Neural cell (in vitro differentiated cells): Measurements from ENCODE around the gene SLC9B2. TPM values are rescaled to one million over a fixed set of nuclear protein-coding genes. Genes with fewer than 3 reads are reported as not detected.

ENCODE experiments used
- H2AFZ ChIP-seq: fragments of 200-600, 300-800 bp; sonication (generic), shearing (Covaris generic); 2 replicates; pipeline ENCODE4 v1.6.0; 2014; ENCODE audit warnings: low read depth, mild to moderate bottlenecking, antibody characterized with exemption, low read length, moderate library complexity
- H3F3A ChIP-seq: fragments of 200-600 bp; shearing (Covaris generic); 2 replicates; pipeline ENCODE4 v1.6.1; 2016; ENCODE audit warnings: mild to moderate bottlenecking, moderate library complexity, mixed read lengths, antibody characterized with exemption, low read length; ENCODE audit not compliant: insufficient read depth, poor library complexity, severe bottlenecking
- H3K27ac ChIP-seq: fragments of 200-600, 300-800 bp; sonication (generic), shearing (Covaris generic); 2 replicates; pipeline ENCODE4 v1.5.1; 2014; ENCODE audit warnings: mild to moderate bottlenecking, low read length, moderate library complexity
- H3K27me3 ChIP-seq: fragments of 300-800, 200-600 bp; sonication (generic), shearing (Covaris generic); 2 replicates; pipeline ENCODE4 v1.6.0; 2014; ENCODE audit warnings: mild to moderate bottlenecking, low read depth, low read length, moderate library complexity; ENCODE audit not compliant: insufficient read depth
- H3K36me3 ChIP-seq: fragments of 300-800, 200-600 bp; sonication (generic), shearing (Covaris generic); 2 replicates; pipeline ENCODE4 v1.5.1; 2014; ENCODE audit warnings: mild to moderate bottlenecking, antibody characterized with exemption, low read length, moderate library complexity; ENCODE audit not compliant: insufficient read depth
- H3K4me2 ChIP-seq: fragments of 300-800, 200-600 bp; sonication (generic), shearing (Covaris generic); 2 replicates; pipeline ENCODE4 v1.6.0; 2014; ENCODE audit warnings: mild to moderate bottlenecking, low read length
- H3K4me3 ChIP-seq: fragments of 300-800, 200-600 bp; sonication (generic), shearing (Covaris generic); 2 replicates; pipeline ENCODE4 v1.5.1; 2014; ENCODE audit warnings: mild to moderate bottlenecking, low read length, moderate library complexity
- H3K79me2 ChIP-seq: fragments of 200-600 bp; shearing (Covaris generic); replicated peaks from 2 replicates; pipeline ENCODE4 v1.6.0; 2014; ENCODE audit warnings: mild to moderate bottlenecking, low read length, moderate library complexity; ENCODE audit not compliant: insufficient read depth
- H3K9ac ChIP-seq: fragments of 300-800, 200-600 bp; sonication (generic), shearing (Covaris generic); 2 replicates; pipeline ENCODE4 v1.6.1; 2016; ENCODE audit warnings: mild to moderate bottlenecking, low read length, mixed read lengths
- H3K9me2 ChIP-seq: fragments of 200-600 bp; shearing (Covaris generic); 2 replicates; pipeline ENCODE4 v1.6.1; 2016; ENCODE audit warnings: mild to moderate bottlenecking, low read length, mixed read lengths; ENCODE audit not compliant: insufficient read depth
- H3K9me3 ChIP-seq: fragments of 200-600, 300-800 bp; sonication (generic), shearing (Covaris generic); 2 replicates; pipeline ENCODE4 v1.6.1; 2016; ENCODE audit warnings: mild to moderate bottlenecking, mixed run types, low read length, moderate library complexity, mixed read lengths
- H4K20me1 ChIP-seq: fragments of 200-600 bp; shearing (Covaris generic); 2 replicates; pipeline ENCODE4 v1.6.1; 2016; ENCODE audit warnings: mild to moderate bottlenecking, mixed run types; ENCODE audit not compliant: insufficient read depth
- EP300 ChIP-seq: fragments of 450-650 bp; conservative IDR thresholded peaks from 2 replicates; pipeline ENCODE4 v1.6.1; 2014; ENCODE audit warnings: antibody characterized with exemption, mild to moderate bottlenecking, moderate library complexity; ENCODE audit not compliant: poor library complexity, severe bottlenecking
- EZH2 ChIP-seq: fragments of 200-600, 300-800 bp; shearing (Covaris generic), sonication (generic); IDR thresholded peaks from 2 replicates; pipeline ENCODE4 v1.6.1; 2014; ENCODE audit warnings: antibody characterized with exemption, low read length, borderline replicate concordance, mild to moderate bottlenecking; ENCODE audit not compliant: insufficient read depth, poor library complexity, severe bottlenecking
- MXI1 ChIP-seq: fragments of 450-650 bp; conservative IDR thresholded peaks from 2 replicates; pipeline ENCODE4 v1.6.1; 2014; ENCODE audit warnings: antibody characterized with exemption, mild to moderate bottlenecking; ENCODE audit not compliant: poor library complexity, severe bottlenecking
- POLR2AphosphoS5 ChIP-seq: IDR thresholded peaks from 2 replicates; pipeline ENCODE4 v1.6.1; 2012
- RAD21 ChIP-seq: fragments of 450-650 bp; conservative IDR thresholded peaks from 2 replicates; pipeline ENCODE4 v1.6.1; 2014; ENCODE audit warnings: antibody characterized with exemption, mild to moderate bottlenecking, moderate library complexity
- SMC3 ChIP-seq: fragments of 450-650 bp; conservative IDR thresholded peaks from 2 replicates; pipeline ENCODE4 v1.6.1; 2014; ENCODE audit warnings: antibody characterized with exemption, mild to moderate bottlenecking, moderate library complexity; ENCODE audit not compliant: poor library complexity
- TAF1 ChIP-seq: IDR thresholded peaks from 2 replicates; pipeline ENCODE4 v1.6.1; 2012; ENCODE audit warnings: low read depth
- polyA plus RNA-seq: library from polyadenylated mRNA; depleted of rRNA; stranded (reverse); fragments of >200 nt; gene quantifications from 2 replicates; pipeline ENCODE4 v1.2.3, GENCODE V29; 2014
- TF ChIP-seq, protein P1 (sequence below): IDR thresholded peaks from 2 replicates; pipeline ENCODE4 v1.6.1; 2012; ENCODE audit warnings: borderline replicate concordance
- TF ChIP-seq, protein P2 (sequence below): fragments of 450-650 bp; IDR thresholded peaks from 2 replicates; pipeline ENCODE4 v1.5.1; 2014; ENCODE audit warnings: antibody characterized with exemption, mild to moderate bottlenecking, moderate library complexity; ENCODE audit not compliant: poor library complexity, severe bottlenecking

The SLC9B2 gene
- polyA plus RNA-seq, 1 donor from 2014 or later = 46.3 TPM

DNA sequence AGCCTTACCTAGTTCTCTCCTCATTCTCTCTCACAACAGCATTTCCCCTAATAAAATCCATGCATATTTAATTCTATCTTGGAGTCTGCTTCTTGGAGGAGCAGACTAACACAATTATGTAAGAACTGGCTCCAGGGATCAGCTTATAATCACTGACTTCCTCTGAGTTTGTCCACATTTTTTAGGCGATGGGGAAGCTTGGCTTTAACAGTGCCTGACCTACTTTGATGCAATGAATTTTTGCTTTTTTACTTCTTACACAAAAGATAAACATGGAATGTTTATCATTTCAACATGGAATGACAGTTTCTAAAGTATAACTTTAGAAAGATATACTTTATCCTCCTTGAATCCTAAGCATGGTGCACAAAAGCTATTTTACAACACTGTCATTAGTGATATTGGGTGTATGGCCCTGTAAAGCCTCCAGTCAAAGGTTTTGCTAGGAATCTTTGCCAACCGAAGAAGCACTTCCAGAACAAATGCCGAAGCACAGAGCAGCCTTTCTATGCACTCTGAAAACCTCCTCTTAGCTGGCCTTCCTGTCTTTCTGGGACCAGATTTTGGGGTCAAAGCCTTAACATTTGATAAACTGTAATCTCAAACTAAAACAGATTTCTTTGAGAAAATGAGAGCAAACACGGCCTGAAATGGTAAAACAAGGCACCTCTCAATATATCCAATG is 22.3 kb upstream of the SLC9B2 start:
- H3K9me2 ChIP-seq = no peaks in the 10 kb centered on the region
- no peaks in the 10 kb centered on the region for H4K20me1 ChIP-seq
- peaks cover 11% of the 10 kb centered on the region for H3K79me2 ChIP-seq
- no peaks in the 10 kb centered on the region for H3K36me3 ChIP-seq
- H3K9me3 ChIP-seq = no peaks in the 10 kb centered on the region
- H3K27ac ChIP-seq = no peak overlapping the region
- no peak overlapping the region for H3K9ac ChIP-seq
- TF ChIP-seq RAD21 = no peak
- no peak for TF ChIP-seq EP300
- no peak for TF ChIP-seq EZH2
- no peak for TF ChIP-seq MXI1
- no peak for TF ChIP-seq SMC3
- no peak for TF ChIP-seq POLR2AphosphoS5
- no peak for TF ChIP-seq TAF1
- TF ChIP-seq, protein P1, sequence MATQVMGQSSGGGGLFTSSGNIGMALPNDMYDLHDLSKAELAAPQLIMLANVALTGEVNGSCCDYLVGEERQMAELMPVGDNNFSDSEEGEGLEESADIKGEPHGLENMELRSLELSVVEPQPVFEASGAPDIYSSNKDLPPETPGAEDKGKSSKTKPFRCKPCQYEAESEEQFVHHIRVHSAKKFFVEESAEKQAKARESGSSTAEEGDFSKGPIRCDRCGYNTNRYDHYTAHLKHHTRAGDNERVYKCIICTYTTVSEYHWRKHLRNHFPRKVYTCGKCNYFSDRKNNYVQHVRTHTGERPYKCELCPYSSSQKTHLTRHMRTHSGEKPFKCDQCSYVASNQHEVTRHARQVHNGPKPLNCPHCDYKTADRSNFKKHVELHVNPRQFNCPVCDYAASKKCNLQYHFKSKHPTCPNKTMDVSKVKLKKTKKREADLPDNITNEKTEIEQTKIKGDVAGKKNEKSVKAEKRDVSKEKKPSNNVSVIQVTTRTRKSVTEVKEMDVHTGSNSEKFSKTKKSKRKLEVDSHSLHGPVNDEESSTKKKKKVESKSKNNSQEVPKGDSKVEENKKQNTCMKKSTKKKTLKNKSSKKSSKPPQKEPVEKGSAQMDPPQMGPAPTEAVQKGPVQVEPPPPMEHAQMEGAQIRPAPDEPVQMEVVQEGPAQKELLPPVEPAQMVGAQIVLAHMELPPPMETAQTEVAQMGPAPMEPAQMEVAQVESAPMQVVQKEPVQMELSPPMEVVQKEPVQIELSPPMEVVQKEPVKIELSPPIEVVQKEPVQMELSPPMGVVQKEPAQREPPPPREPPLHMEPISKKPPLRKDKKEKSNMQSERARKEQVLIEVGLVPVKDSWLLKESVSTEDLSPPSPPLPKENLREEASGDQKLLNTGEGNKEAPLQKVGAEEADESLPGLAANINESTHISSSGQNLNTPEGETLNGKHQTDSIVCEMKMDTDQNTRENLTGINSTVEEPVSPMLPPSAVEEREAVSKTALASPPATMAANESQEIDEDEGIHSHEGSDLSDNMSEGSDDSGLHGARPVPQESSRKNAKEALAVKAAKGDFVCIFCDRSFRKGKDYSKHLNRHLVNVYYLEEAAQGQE = no peak
- TF ChIP-seq, protein P2, sequence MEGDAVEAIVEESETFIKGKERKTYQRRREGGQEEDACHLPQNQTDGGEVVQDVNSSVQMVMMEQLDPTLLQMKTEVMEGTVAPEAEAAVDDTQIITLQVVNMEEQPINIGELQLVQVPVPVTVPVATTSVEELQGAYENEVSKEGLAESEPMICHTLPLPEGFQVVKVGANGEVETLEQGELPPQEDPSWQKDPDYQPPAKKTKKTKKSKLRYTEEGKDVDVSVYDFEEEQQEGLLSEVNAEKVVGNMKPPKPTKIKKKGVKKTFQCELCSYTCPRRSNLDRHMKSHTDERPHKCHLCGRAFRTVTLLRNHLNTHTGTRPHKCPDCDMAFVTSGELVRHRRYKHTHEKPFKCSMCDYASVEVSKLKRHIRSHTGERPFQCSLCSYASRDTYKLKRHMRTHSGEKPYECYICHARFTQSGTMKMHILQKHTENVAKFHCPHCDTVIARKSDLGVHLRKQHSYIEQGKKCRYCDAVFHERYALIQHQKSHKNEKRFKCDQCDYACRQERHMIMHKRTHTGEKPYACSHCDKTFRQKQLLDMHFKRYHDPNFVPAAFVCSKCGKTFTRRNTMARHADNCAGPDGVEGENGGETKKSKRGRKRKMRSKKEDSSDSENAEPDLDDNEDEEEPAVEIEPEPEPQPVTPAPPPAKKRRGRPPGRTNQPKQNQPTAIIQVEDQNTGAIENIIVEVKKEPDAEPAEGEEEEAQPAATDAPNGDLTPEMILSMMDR = no peak
- peak overlapping the region; percentile 53 for H3K4me3 ChIP-seq
- H3F3A ChIP-seq = no peaks in the 10 kb centered on the region
- H3K4me2 ChIP-seq = no peak overlapping the region
- no peak overlapping the region for H2AFZ ChIP-seq
- no peaks in the 10 kb centered on the region for H3K27me3 ChIP-seq

DNA sequence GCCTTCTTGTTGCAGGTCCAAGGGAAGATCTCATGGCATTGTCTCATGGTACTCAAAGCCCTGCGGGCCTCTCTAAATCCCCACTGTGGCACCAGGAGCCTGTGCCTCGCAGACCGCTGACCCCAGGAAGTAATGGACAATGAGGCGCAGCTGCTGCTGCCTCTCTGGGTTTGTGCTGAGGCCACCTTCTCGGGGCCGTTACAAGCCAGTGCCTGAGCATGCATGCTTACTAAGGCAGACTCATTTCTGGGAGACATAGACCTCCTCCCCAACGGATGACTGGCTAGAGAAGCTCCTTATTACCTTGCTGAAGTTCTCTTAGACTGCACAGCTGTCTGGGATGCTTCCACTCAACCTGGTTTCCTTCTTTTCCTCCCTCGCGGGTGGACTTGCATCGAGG is 21.8 kb upstream of the SLC9B2 start:
- no peaks in the 10 kb centered on the region for H3K27me3 ChIP-seq
- H3K27ac ChIP-seq = no peak overlapping the region
- H2AFZ ChIP-seq = no peak overlapping the region
- H4K20me1 ChIP-seq = no peaks in the 10 kb centered on the region
- no peak overlapping the region for H3K4me3 ChIP-seq
- TF ChIP-seq, protein P1 = no peak
- TF ChIP-seq RAD21 (no peak), POLR2AphosphoS5 (no peak), MXI1 (no peak), EP300 (no peak)
- H3K9ac ChIP-seq = no peak overlapping the region
- H3K9me3 ChIP-seq = no peaks in the 10 kb centered on the region
- no peaks in the 10 kb centered on the region for H3K36me3 ChIP-seq
- no peaks in the 10 kb centered on the region for H3F3A ChIP-seq
- peaks cover 11% of the 10 kb centered on the region for H3K79me2 ChIP-seq
- H3K4me2 ChIP-seq = no peak overlapping the region
- no peaks in the 10 kb centered on the region for H3K9me2 ChIP-seq
